HepG2 (cell line): ENCODE data around the gene SNX22. TPM values are rescaled to one million over a fixed set of nuclear protein-coding genes. Genes with fewer than 3 reads are reported as not detected.
A peak's percentile ranks its signal among the peaks of the same experiment; 100 is the strongest.

Experiments
- FOXP1 ChIP-seq, 2 experiments: fragments of 450-650 bp in 1 of 2; IDR thresholded peaks; 2 replicates each; pipeline ENCODE4 v1.6.1; 2017 to 2018; ENCODE audit warnings: antibody characterized with exemption in 1 of 2
- GMEB1 ChIP-seq: sonication (generic); formaldehyde crosslinking; IDR thresholded peaks from 2 replicates; pipeline ENCODE4 v1.5.1; 2020; ENCODE audit warnings: missing genetic modification reagents, mild to moderate bottlenecking, borderline replicate concordance
- JUNB ChIP-seq: sonication (generic); formaldehyde crosslinking; IDR thresholded peaks from 2 replicates; pipeline ENCODE4 v1.8.0; 2022; ENCODE audit warnings: missing genetic modification reagents, mild to moderate bottlenecking, borderline replicate concordance
- KLF13 ChIP-seq: sonication (generic); formaldehyde crosslinking; IDR thresholded peaks from 2 replicates; pipeline ENCODE4 v1.4.0; 2020; ENCODE audit warnings: mild to moderate bottlenecking, missing genetic modification reagents
- MEIS1 ChIP-seq: sonication (generic); formaldehyde crosslinking; IDR thresholded peaks from 2 replicates; pipeline ENCODE4 v1.9.0; 2021; ENCODE audit warnings: mild to moderate bottlenecking, missing genetic modification reagents, moderate library complexity, borderline replicate concordance
- NCOA2 ChIP-seq: sonication (generic); formaldehyde crosslinking; IDR thresholded peaks from 2 replicates; pipeline ENCODE4 v1.8.0; 2022; ENCODE audit warnings: inconsistent platforms
- PCBP1 ChIP-seq: fragments of 200-400 bp; formaldehyde crosslinking; IDR thresholded peaks from 2 replicates; pipeline ENCODE4 v1.6.1; 2017; ENCODE audit warnings: mild to moderate bottlenecking, low read depth, low read length, borderline replicate concordance
- POLR2G ChIP-seq: fragments of 200-400 bp; formaldehyde crosslinking; IDR thresholded peaks from 2 replicates; pipeline ENCODE4 v1.6.1; 2018; ENCODE audit warnings: mild to moderate bottlenecking, low read depth, low read length, moderate library complexity
- SNAI1 ChIP-seq: sonication (generic); formaldehyde crosslinking; IDR thresholded peaks from 2 replicates; pipeline ENCODE4 v1.5.0; 2020; ENCODE audit warnings: mild to moderate bottlenecking, missing genetic modification reagents, borderline replicate concordance
- WIZ ChIP-seq: sonication (generic); formaldehyde crosslinking; IDR thresholded peaks from 2 replicates; pipeline ENCODE4 v1.5.1; 2020; ENCODE audit warnings: mild to moderate bottlenecking, missing genetic modification reagents
- ZMYM2 ChIP-seq: sonication (generic); formaldehyde crosslinking; IDR thresholded peaks from 2 replicates; pipeline ENCODE4 v1.8.0; 2022; ENCODE audit warnings: mild to moderate bottlenecking, missing genetic modification reagents
- ZNF12 ChIP-seq: sonication (generic); formaldehyde crosslinking; IDR thresholded peaks from 2 replicates; pipeline ENCODE4 v1.5.0; 2020; ENCODE audit warnings: missing genetic modification reagents
- ZNF362 ChIP-seq: sonication (generic); formaldehyde crosslinking; IDR thresholded peaks from 2 replicates; pipeline ENCODE4 v1.4.0; 2020; ENCODE audit warnings: missing genetic modification reagents, mild to moderate bottlenecking, borderline replicate concordance
- ZNF775 ChIP-seq: sonication (generic); formaldehyde crosslinking; IDR thresholded peaks from 2 replicates; pipeline ENCODE4 v1.4.0; 2020; ENCODE audit warnings: missing genetic modification reagents, mild to moderate bottlenecking, moderate library complexity, borderline replicate concordance
- polyA plus RNA-seq, 8 experiments: library from polyadenylated mRNA; depleted of rRNA in 3 of 8; stranded (reverse) in 7 of 8; unstranded in 1 of 8; fragments of >200 nt; fragmentation: Illumina TruSeq in 4 of 8; extraction: Trizol in 4 of 8; gene quantifications; 2 replicates each; pipeline versions ENCODE4 v1.2.1 to v1.2.3, GENCODE V29; 2011 to 2016; ENCODE audit warnings: low read depth in 4 of 8, missing spikeins in 1 of 8, mixed read lengths in 1 of 8; ENCODE audit not compliant: insufficient read depth in 1 of 8
- total RNA-seq, 5 experiments: library from RNA; depleted of rRNA; stranded (reverse); fragments of >200 nt; fragmentation: Illumina TruSeq; extraction: Trizol; gene quantifications; 2 replicates each; pipeline ENCODE4 v1.2.3, GENCODE V29; 2016; ENCODE audit warnings: low read depth in 1 of 5
- TF ChIP-seq, protein P1 (sequence below): sonication (generic); formaldehyde crosslinking; IDR thresholded peaks from 2 replicates; pipeline ENCODE4 v1.4.0; 2020; ENCODE audit warnings: missing genetic modification reagents
- TF ChIP-seq, protein P2 (sequence below): sonication (generic); formaldehyde crosslinking; conservative IDR thresholded peaks from 2 replicates; pipeline ENCODE4 v1.8.1; 2023; ENCODE audit warnings: missing genetic modification reagents

Gene SNX22
- total and polyA plus RNA-seq, 2 of the 13 experiments (the other 11 are each of a cell fraction or from before 2014, with no cell fraction given) = 2.3 to 5.5 TPM

DNA sequence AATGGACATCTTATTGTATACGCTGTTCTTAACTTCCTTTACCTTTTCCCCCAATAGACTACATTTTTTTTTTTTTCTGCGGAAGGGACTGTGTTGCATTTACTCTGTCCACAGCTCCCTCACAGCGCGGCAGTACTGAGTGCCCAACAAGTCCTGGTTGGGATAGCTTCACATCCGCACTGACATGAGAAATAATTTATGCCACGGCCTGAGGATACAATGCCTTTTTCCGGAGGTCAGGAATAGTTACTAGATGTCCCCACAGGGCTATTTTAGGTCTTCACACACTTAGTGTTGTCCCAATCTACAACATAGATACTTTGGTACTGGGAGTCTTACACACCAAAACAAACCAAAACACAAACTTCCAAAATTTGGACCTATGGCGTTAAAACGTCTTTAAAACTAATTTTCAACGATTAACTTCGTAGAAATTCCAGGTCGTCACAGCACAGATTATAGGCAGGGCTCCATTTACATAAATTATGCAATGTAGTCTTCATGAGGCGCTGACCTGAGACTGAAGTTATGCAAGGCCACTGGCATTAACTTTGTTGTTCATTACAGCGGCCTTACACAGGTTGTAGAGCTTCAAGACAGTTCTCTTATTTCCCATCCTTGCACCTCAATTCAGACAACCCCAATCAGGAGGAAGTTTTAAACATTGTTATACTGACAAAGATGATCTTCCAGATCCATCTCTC lies 12.3 kb downstream of the SNX22 start (continued):
- TF ChIP-seq, protein P1, sequence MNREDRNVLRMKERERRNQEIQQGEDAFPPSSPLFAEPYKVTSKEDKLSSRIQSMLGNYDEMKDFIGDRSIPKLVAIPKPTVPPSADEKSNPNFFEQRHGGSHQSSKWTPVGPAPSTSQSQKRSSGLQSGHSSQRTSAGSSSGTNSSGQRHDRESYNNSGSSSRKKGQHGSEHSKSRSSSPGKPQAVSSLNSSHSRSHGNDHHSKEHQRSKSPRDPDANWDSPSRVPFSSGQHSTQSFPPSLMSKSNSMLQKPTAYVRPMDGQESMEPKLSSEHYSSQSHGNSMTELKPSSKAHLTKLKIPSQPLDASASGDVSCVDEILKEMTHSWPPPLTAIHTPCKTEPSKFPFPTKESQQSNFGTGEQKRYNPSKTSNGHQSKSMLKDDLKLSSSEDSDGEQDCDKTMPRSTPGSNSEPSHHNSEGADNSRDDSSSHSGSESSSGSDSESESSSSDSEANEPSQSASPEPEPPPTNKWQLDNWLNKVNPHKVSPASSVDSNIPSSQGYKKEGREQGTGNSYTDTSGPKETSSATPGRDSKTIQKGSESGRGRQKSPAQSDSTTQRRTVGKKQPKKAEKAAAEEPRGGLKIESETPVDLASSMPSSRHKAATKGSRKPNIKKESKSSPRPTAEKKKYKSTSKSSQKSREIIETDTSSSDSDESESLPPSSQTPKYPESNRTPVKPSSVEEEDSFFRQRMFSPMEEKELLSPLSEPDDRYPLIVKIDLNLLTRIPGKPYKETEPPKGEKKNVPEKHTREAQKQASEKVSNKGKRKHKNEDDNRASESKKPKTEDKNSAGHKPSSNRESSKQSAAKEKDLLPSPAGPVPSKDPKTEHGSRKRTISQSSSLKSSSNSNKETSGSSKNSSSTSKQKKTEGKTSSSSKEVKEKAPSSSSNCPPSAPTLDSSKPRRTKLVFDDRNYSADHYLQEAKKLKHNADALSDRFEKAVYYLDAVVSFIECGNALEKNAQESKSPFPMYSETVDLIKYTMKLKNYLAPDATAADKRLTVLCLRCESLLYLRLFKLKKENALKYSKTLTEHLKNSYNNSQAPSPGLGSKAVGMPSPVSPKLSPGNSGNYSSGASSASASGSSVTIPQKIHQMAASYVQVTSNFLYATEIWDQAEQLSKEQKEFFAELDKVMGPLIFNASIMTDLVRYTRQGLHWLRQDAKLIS = no peak
- no peak; the same call in 1 of the 2 replicates for TF ChIP-seq POLR2G
- no peak for TF ChIP-seq SNAI1 (CRISPR knock-in tag)
- TF ChIP-seq FOXP1 (IDR thresholded peaks at IDR 0.05) = no peak
- TF ChIP-seq FOXP1 (CRISPR knock-in tag; IDR thresholded peaks at IDR 0.05) = 0 out of 2 replicates have a peak, but pooled peaks have one; percentile 27
- TF ChIP-seq ZNF12 (CRISPR knock-in tag) = no peak
- TF ChIP-seq ZNF362 (CRISPR knock-in tag) = 0 out of 2 replicates have a peak, but pooled peaks have one; percentile 54
- TF ChIP-seq PCBP1 = no peak
- TF ChIP-seq JUNB (CRISPR knock-in tag) = no peak
- TF ChIP-seq GMEB1 (CRISPR knock-in tag) = no peak
- 0 out of 2 replicates have a peak, but pooled peaks have one; percentile 38 for TF ChIP-seq WIZ (CRISPR knock-in tag)
- no peak; the same call in 1 of the 2 replicates for TF ChIP-seq NCOA2 (CRISPR knock-in tag)
- TF ChIP-seq MEIS1 (CRISPR knock-in tag) = 0 out of 2 replicates have a peak, but pooled peaks have one; percentile 47
- no peak for TF ChIP-seq ZNF775 (CRISPR knock-in tag)
- TF ChIP-seq KLF13 (CRISPR knock-in tag) = no peak
- TF ChIP-seq, protein P2, sequence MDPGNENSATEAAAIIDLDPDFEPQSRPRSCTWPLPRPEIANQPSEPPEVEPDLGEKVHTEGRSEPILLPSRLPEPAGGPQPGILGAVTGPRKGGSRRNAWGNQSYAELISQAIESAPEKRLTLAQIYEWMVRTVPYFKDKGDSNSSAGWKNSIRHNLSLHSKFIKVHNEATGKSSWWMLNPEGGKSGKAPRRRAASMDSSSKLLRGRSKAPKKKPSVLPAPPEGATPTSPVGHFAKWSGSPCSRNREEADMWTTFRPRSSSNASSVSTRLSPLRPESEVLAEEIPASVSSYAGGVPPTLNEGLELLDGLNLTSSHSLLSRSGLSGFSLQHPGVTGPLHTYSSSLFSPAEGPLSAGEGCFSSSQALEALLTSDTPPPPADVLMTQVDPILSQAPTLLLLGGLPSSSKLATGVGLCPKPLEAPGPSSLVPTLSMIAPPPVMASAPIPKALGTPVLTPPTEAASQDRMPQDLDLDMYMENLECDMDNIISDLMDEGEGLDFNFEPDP (CRISPR knock-in tag) = no peak
- TF ChIP-seq ZMYM2 (CRISPR knock-in tag) = no peak
